Measurements from ENCODE around the gene ACOT7.

ACOT7 gene

DNA sequence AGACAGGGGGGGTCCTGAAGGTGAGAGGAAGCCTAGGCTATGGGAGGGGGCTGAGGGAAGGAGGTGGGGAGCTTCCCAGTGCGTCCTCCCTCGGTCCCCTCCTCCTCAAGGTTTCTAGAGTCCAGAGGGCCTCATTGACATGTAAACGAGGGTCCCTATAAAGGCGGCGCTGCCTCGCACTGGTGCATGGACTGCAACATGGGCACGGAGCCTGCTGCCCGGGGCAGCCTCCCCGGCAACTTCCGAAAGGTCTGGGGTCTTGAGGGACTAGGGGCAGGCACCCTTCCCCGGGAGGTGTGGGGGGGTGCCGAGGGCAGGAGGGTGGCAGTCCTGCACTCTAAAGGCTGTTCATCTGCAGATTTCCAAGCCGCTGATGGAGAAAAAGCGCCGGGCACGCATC lies 149.6 kb downstream of the ACOT7 start, which contains the start of gene HES3:
Gene HES3 (plus strand): TSS at position 187 of the 400 bp plus-strand sequence. CDS start 187 bp downstream, at position 374.
- Histone ChIP-seq H3K27me3 (ENCODE audit: insufficient read depth, low read length, poor library complexity, severe bottlenecking) (no peaks in the 10 kb centered on the region), H3K9ac (ENCODE audit: low read depth, low read length, poor library complexity, severe bottlenecking) (no peak within 1 kb of the TSS)
- no peak for TF ChIP-seq EZH2phosphoT487 (IDR thresholded peaks at IDR 0.05; ENCODE audit: borderline replicate concordance)
- TF ChIP-seq CTCF (conservative IDR thresholded peaks at IDR 0.05; ENCODE audit: low read length) = no peak

DNA sequence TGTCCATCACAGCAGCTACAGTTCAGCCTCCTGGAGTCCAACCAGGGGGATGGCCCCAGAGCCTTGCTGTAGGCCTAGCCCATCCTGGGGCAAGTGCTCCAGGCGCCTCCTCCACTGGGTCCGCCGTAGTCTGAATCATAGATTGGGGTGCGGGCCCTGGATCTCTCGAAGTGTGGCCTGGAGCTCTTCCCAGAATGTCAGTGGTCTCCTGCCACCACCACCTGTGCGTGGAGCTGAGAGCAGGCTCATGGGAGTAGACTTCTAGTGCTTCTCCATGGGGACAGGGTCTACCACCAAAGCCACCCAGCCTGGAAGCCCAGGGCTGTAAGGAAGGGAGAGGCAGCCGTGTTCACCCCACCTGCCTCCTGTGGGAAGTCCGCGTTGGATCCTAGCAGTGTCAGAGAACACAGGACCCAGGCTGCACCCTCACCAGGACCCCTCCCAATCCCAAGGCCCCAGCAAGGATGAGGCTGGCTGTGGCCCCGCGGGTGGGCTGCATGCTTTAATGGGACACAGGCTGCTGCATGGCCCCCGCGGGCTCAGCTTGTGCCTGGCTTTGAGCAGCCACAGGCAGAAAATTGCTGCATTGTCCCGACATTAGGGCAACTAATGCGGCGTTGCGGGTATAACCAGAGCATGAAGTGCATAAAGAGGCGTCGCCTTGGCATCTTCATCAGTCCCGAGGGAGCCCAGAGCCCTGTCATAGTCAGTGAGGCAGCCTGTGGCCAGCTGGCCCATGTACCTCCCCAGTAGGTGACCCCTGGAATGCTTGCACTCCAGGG lies 150.3 kb downstream of the ACOT7 start:
- Histone ChIP-seq H3K36me3 (ENCODE audit: insufficient read depth, low read length) (no peaks in the 10 kb centered on the region), H3F3A (ENCODE audit: low read depth) (no peaks in the 10 kb centered on the region), H3K9ac (ENCODE audit: low read depth, low read length, poor library complexity, severe bottlenecking) (no peak overlapping the region), H3K4me3 (ENCODE audit: low read length, poor library complexity, severe bottlenecking) (no peak overlapping the region), H3K79me2 (ENCODE audit: insufficient read depth, low read length) (no peaks in the 10 kb centered on the region), H3K9me3 (ENCODE audit: insufficient read depth, low read depth, low read length) (no peaks in the 10 kb centered on the region), H3K4me2 (ENCODE audit: low read depth, low read length, poor library complexity, severe bottlenecking) (no peak overlapping the region), H3K9me2 (replicated peaks; ENCODE audit: low read depth, low read length) (no peaks in the 10 kb centered on the region), H3K27me3 (ENCODE audit: insufficient read depth, low read length, poor library complexity, severe bottlenecking) (no peaks in the 10 kb centered on the region), H4K20me1 (ENCODE audit: insufficient read depth, low read length, poor library complexity, severe bottlenecking) (no peaks in the 10 kb centered on the region), H2AFZ (ENCODE audit: low read length) (no peak overlapping the region), H3K4me1 (ENCODE audit: insufficient read depth, low read length, poor library complexity, severe bottlenecking) (no peaks in the 10 kb centered on the region)
- TF ChIP-seq EZH2phosphoT487 (IDR thresholded peaks at IDR 0.05; ENCODE audit: borderline replicate concordance) (no peak), CTCF (conservative IDR thresholded peaks at IDR 0.05; ENCODE audit: low read length) (no peak)

More for the DNA sequence above, 149.6 kb downstream of the ACOT7 start, which contains the start of gene HES3:
- H3K9me2 ChIP-seq (replicated peaks; ENCODE audit: low read depth, low read length) = no peaks in the 10 kb centered on the region
- no peaks in the 10 kb centered on the region for H4K20me1 ChIP-seq (ENCODE audit: insufficient read depth, low read length, poor library complexity, severe bottlenecking)
- H3K79me2 ChIP-seq (ENCODE audit: insufficient read depth, low read length) = no peaks in the 10 kb centered on the region
- H3K4me2 ChIP-seq (ENCODE audit: low read depth, low read length, poor library complexity, severe bottlenecking) = no peak within 1 kb of the TSS
- H2AFZ ChIP-seq (ENCODE audit: low read length) = no peak within 1 kb of the TSS
- H3K4me1 ChIP-seq (ENCODE audit: insufficient read depth, low read length, poor library complexity, severe bottlenecking) = no peaks in the 10 kb centered on the region
- H3F3A ChIP-seq (ENCODE audit: low read depth) = no peaks in the 10 kb centered on the region
- H3K36me3 ChIP-seq (ENCODE audit: insufficient read depth, low read length) = no peaks in the 10 kb centered on the region
- no peaks in the 10 kb centered on the region for H3K9me3 ChIP-seq (ENCODE audit: insufficient read depth, low read depth, low read length)
- no peak within 1 kb of the TSS for H3K4me3 ChIP-seq (ENCODE audit: low read length, poor library complexity, severe bottlenecking)

GRCh38 chr1:6241887-6242740 lies 151.5 kb downstream of the ACOT7 start:
- no peaks in the 10 kb centered on the region for H3K4me1 ChIP-seq (ENCODE audit: insufficient read depth, low read length, poor library complexity, severe bottlenecking)
- H3K9me3 ChIP-seq (ENCODE audit: insufficient read depth, low read depth, low read length) = no peaks in the 10 kb centered on the region
- no peak overlapping the region for H3K4me2 ChIP-seq (ENCODE audit: low read depth, low read length, poor library complexity, severe bottlenecking)
- no peaks in the 10 kb centered on the region for H3K9me2 ChIP-seq (replicated peaks; ENCODE audit: low read depth, low read length)
- TF ChIP-seq EZH2phosphoT487 (IDR thresholded peaks at IDR 0.05; ENCODE audit: borderline replicate concordance) (no peak), CTCF (conservative IDR thresholded peaks at IDR 0.05; ENCODE audit: low read length) (no peak)
- no peak overlapping the region for H3K4me3 ChIP-seq (ENCODE audit: low read length, poor library complexity, severe bottlenecking)
- H3K9ac ChIP-seq (ENCODE audit: low read depth, low read length, poor library complexity, severe bottlenecking) = no peak overlapping the region
- H3F3A ChIP-seq (ENCODE audit: low read depth) = no peaks in the 10 kb centered on the region
- no peak overlapping the region for H2AFZ ChIP-seq (ENCODE audit: low read length)
- H3K79me2 ChIP-seq (ENCODE audit: insufficient read depth, low read length) = no peaks in the 10 kb centered on the region
- no peaks in the 10 kb centered on the region for H3K36me3 ChIP-seq (ENCODE audit: insufficient read depth, low read length)
- no peaks in the 10 kb centered on the region for H3K27me3 ChIP-seq (ENCODE audit: insufficient read depth, low read length, poor library complexity, severe bottlenecking)
- H4K20me1 ChIP-seq (ENCODE audit: insufficient read depth, low read length, poor library complexity, severe bottlenecking) = no peaks in the 10 kb centered on the region

Data from Loucy (cell line).